ENCODE measurements around the gene SHMT1. TPM values are rescaled to one million over a fixed set of nuclear protein-coding genes. Genes with fewer than 3 reads are reported as not detected.

The SHMT1 gene
- total and polyA plus RNA-seq, 2 of the 4 experiments (the other 2 are of a cell fraction), result 7.5 to 8.1 TPM

GRCh38 chr17:18353541-18353940 lies 9.8 kb downstream of the SHMT1 start:
- H3K36me3 ChIP-seq (ENCODE audit: control insufficient read depth, insufficient read depth, low read length), result no peaks in the 10 kb centered on the region
- H2AK5ac ChIP-seq (ENCODE audit: low read depth, low read length), result no peak overlapping the region
- ATAC-seq (ENCODE audit: low read depth) (no peak), DNase-seq (no peak)
- no peak overlapping the region for H3K4ac ChIP-seq (ENCODE audit: low read depth, low read length)
- H3K4me2 ChIP-seq (ENCODE audit: low read depth, low read length), result no peak overlapping the region
- H2AFZ ChIP-seq (replicated peaks; ENCODE audit: low read length, poor library complexity), result no peak overlapping the region
- no peak overlapping the region for H3K18ac ChIP-seq (ENCODE audit: low read depth, low read length)
- CTCF ChIA-PET, result no interaction called here
- no peak overlapping the region for H3K27ac ChIP-seq (ENCODE audit: insufficient read depth, low read length)
- POLR2A ChIA-PET (ENCODE audit: unreplicated experiment), result no interaction called here
- no peak overlapping the region for H2AK9ac ChIP-seq (replicated peaks; ENCODE audit: low read depth, low read length, poor library complexity)
- no peaks in the 10 kb centered on the region for H3K79me1 ChIP-seq (ENCODE audit: low read depth in 1 of 2, low read length in 2 of 2)
- intact Hi-C loops (cut with micrococcal nuclease) (no loop called here), in situ Hi-C loops (cut with MboI; ENCODE audit: low sequenced_read_pairs) (no loop called here), dilution Hi-C loops (cut with HindIII; ENCODE audit: low sequenced_read_pairs, unreplicated experiment) (no loop called here)
- no peak overlapping the region for H3K23ac ChIP-seq (ENCODE audit: low read depth, low read length)
- BruUV-seq (replicated peaks), result no TSS peak
- no peak overlapping the region for H4K5ac ChIP-seq (ENCODE audit: low read depth, low read length)
- no peaks in the 10 kb centered on the region for H3K4me1 ChIP-seq (ENCODE audit: control insufficient read depth, insufficient read depth, low read length)
- H2BK5ac ChIP-seq (ENCODE audit: low read depth, low read length, poor library complexity, severe bottlenecking), result no peak overlapping the region
- no CpG with 5 or more reads among the region's 6 CpGs for WGBS, 2 experiments (ENCODE audit: extremely low coverage in 2 of 2, insufficient read length in 1 of 2)
- no peaks in the 10 kb centered on the region for H4K20me1 ChIP-seq (ENCODE audit: insufficient read depth, low read length)
- no peak overlapping the region for H2BK15ac ChIP-seq (ENCODE audit: low read depth, low read length)
- H3K9me3 ChIP-seq (ENCODE audit: control insufficient read depth, insufficient read depth, low read length), result no peaks in the 10 kb centered on the region
- no peak overlapping the region for H3K56ac ChIP-seq (ENCODE audit: extremely low read depth, insufficient read depth, low read length)
- no peak overlapping the region for H2BK120ac ChIP-seq (ENCODE audit: low read depth, low read length)
- TF ChIP-seq BHLHE40 (IDR thresholded peaks at IDR 0.05; ENCODE audit: low read depth, low read length) (no peak), RFX5 (IDR thresholded peaks at IDR 0.05; ENCODE audit: low read depth, low read length) (no peak), ELK1 (IDR thresholded peaks at IDR 0.05; ENCODE audit: borderline replicate concordance, low read depth, low read length) (no peak), NFE2L2 (IDR thresholded peaks at IDR 0.05; ENCODE audit: low read depth, low read length) (no peak), CEBPB (IDR thresholded peaks at IDR 0.05; ENCODE audit: low read depth, low read length) (no peak), USF2 (IDR thresholded peaks at IDR 0.05; ENCODE audit: low read depth, low read length) (no peak), MAFK (IDR thresholded peaks at IDR 0.05; ENCODE audit: low read depth, low read length) (no peak), FOS (IDR thresholded peaks at IDR 0.05; ENCODE audit: low read depth, low read length) (no peak), SMC3 (IDR thresholded peaks at IDR 0.05; ENCODE audit: low read depth, low read length) (no peak), CTCF (conservative IDR thresholded peaks at IDR 0.05; ENCODE audit: low read depth, low read length) (no peak), POLR2A (IDR thresholded peaks at IDR 0.05; ENCODE audit: low read depth, low read length) (no peak), CHD1 (IDR thresholded peaks at IDR 0.05; ENCODE audit: low read depth, low read length) (no peak), RCOR1 (IDR thresholded peaks at IDR 0.05; ENCODE audit: insufficient replicate concordance, low read length) (no peak), RAD21 (IDR thresholded peaks at IDR 0.05; ENCODE audit: low read length) (no peak), MXI1 (IDR thresholded peaks at IDR 0.05; ENCODE audit: borderline replicate concordance, low read depth, low read length) (no peak), MAZ (IDR thresholded peaks at IDR 0.05; ENCODE audit: borderline replicate concordance, low read depth, low read length) (no peak)
- H3K14ac ChIP-seq (replicated peaks; ENCODE audit: low read depth, low read length), result no peak overlapping the region
- H3K4me3 ChIP-seq (ENCODE audit: insufficient read depth, low read depth, low read length), result no peak overlapping the region
- H3K9ac ChIP-seq (ENCODE audit: low read depth, low read length), result no peak overlapping the region
- no peak overlapping the region for H4K8ac ChIP-seq (ENCODE audit: low read depth in 2 of 2, low read length in 2 of 2)
- no peaks in the 10 kb centered on the region for H3K9me1 ChIP-seq (ENCODE audit: insufficient read depth, low read length)
- no peaks in the 10 kb centered on the region for H3K27me3 ChIP-seq (ENCODE audit: control insufficient read depth, insufficient read depth, low read length)
- H4K91ac ChIP-seq (ENCODE audit: insufficient read depth, low read depth, low read length), result no peak overlapping the region
- no peak overlapping the region for H2BK20ac ChIP-seq (ENCODE audit: low read depth, low read length)

Measured in IMR-90 (cell line).